K562 (cell line): ENCODE measurements around the gene RIOX2. TPM values are rescaled to one million over a fixed set of nuclear protein-coding genes. Genes with fewer than 3 reads are reported as not detected.

Experiments used
- ATAC-seq: fragments of 200-7000 bp; cut with Tn5 transposase; 3 replicates; pipeline ENCODE4 v1.9.1; 2020; ENCODE audit warnings: moderate library complexity
- BruUV-seq: library from RNA; stranded (reverse); fragments of 400-500 nt; replicated peaks from 2 replicates; lab custom pipeline; 2021; lab: Mats Ljungman, UMichigan
- CTCF ChIA-PET: fragments of 300-600 bp; formaldehyde crosslinking; extraction: SDS; loops from one replicate; lab custom pipeline; 2021; ENCODE audit warnings: low intra/inter-chr PET ratio; lab: Yijun Ruan, JAX
- POLR2A ChIA-PET: fragments of 300-600, 350-650 bp; sonication (Branson Sonifier 250); formaldehyde crosslinking; extraction: SDS; loops from one replicate; lab custom pipeline; 2021; ENCODE audit warnings: antibody characterized with exemption, inconsistent platforms; lab: Yijun Ruan, JAX
- DNase-seq, 4 experiments: peaks; one replicate each; pipeline versions ENCODE4 v3.0.0 to v3.0.0-alpha.2; 2011 to 2018; ENCODE audit warnings: low spot score in 3 of 4, mixed read lengths in 3 of 4; ENCODE audit errors: extremely low read depth in 1 of 4
- FAIRE-seq: peaks from 2 replicates; lab custom pipeline; 2011; peaks lifted over from hg19 to GRCh38; lab: Jason Lieb, UNC
- H2AFZ ChIP-seq: 2 replicates; pipeline ENCODE4 v1.6.0; 2011; ENCODE audit warnings: low read depth, low read length, control low read depth, inconsistent platforms
- H3K27ac ChIP-seq: fragments of 200-600 bp; 3 replicates; pipeline ENCODE4 v1.8.0; 2011; ENCODE audit warnings: low read depth, mild to moderate bottlenecking, control low read depth, inconsistent platforms, low read length, moderate library complexity, mixed read lengths; ENCODE audit errors: extremely low read depth
- H3K27me3 ChIP-seq, 2 experiments: fragments of 300-600 bp in 1 of 2; 2 replicates in 1 of 2; 3 replicates in 1 of 2; pipeline versions ENCODE4 v1.6.0 to v1.8.0; 2011; ENCODE audit warnings: inconsistent platforms in 2 of 2, low read length in 2 of 2, mild to moderate bottlenecking in 1 of 2, mixed read lengths in 1 of 2, moderate library complexity in 1 of 2; ENCODE audit not compliant: control insufficient read depth in 2 of 2, insufficient read depth in 2 of 2
- H3K36me3 ChIP-seq: fragments of 300-600 bp; 3 replicates; pipeline ENCODE4 v1.8.0; 2011; ENCODE audit warnings: mild to moderate bottlenecking, low read length, inconsistent platforms; ENCODE audit not compliant: control insufficient read depth, insufficient read depth
- H3K4me1 ChIP-seq, 2 experiments: fragments of 200-600 bp in 1 of 2; replicated peaks in 1 of 2; 2 replicates in 1 of 2; 3 replicates in 1 of 2; pipeline versions ENCODE4 v1.5.1 to v1.8.0; 2011; ENCODE audit warnings: inconsistent platforms in 2 of 2, low read length in 2 of 2, mild to moderate bottlenecking in 1 of 2, mixed read lengths in 1 of 2, moderate library complexity in 1 of 2; ENCODE audit not compliant: control insufficient read depth in 2 of 2, insufficient read depth in 2 of 2
- H3K4me2 ChIP-seq: 2 replicates; pipeline ENCODE4 v1.6.1; 2011; ENCODE audit warnings: low read length, control low read depth, inconsistent platforms, mixed read lengths; ENCODE audit not compliant: insufficient read depth
- H3K4me3 ChIP-seq: fragments of 200-600 bp; sonication (generic), shearing (Covaris generic); 2 replicates; pipeline ENCODE4 v1.5.1; 2016; ENCODE audit warnings: control low read depth, inconsistent platforms
- H3K79me2 ChIP-seq: fragments of 200-600 bp; 3 replicates; pipeline ENCODE4 v1.8.0; 2011; ENCODE audit warnings: low read length, inconsistent platforms; ENCODE audit not compliant: control insufficient read depth, insufficient read depth
- H3K9ac ChIP-seq, 2 experiments: 2 replicates each; pipeline versions ENCODE4 v1.6.0 to v1.6.1; 2011; ENCODE audit warnings: low read depth in 2 of 2, low read length in 2 of 2, control low read depth in 1 of 2, inconsistent platforms in 1 of 2, mild to moderate bottlenecking in 1 of 2, mixed read lengths in 1 of 2; ENCODE audit not compliant: insufficient read depth in 1 of 2
- H3K9me1 ChIP-seq: one replicate; pipeline ENCODE4 v1.6.0; 2011; ENCODE audit warnings: inconsistent platforms, mild to moderate bottlenecking, low read length, moderate library complexity; ENCODE audit not compliant: control insufficient read depth, insufficient read depth
- H3K9me3 ChIP-seq: replicated peaks from 2 replicates; pipeline ENCODE4 v1.5.1; 2011; ENCODE audit warnings: low read depth, low read length, inconsistent platforms; ENCODE audit not compliant: control insufficient read depth, insufficient read depth
- H4K20me1 ChIP-seq: replicated peaks from 2 replicates; pipeline ENCODE4 v1.6.1; 2011; ENCODE audit warnings: low read length, inconsistent platforms, mixed read lengths; ENCODE audit not compliant: control insufficient read depth, insufficient read depth
- ETV5 ChIP-seq: sonication (generic); formaldehyde crosslinking; IDR thresholded peaks from 2 replicates; pipeline ENCODE4 v1.4.0; 2020; ENCODE audit warnings: low read depth, mild to moderate bottlenecking, missing genetic modification reagents
- FOXK1 ChIP-seq: sonication (generic); formaldehyde crosslinking; IDR thresholded peaks from 2 replicates; pipeline ENCODE4 v1.8.0; 2022; ENCODE audit warnings: missing genetic modification reagents, mild to moderate bottlenecking, borderline replicate concordance
- FOXP1 ChIP-seq: sonication (generic); formaldehyde crosslinking; IDR thresholded peaks from 2 replicates; pipeline ENCODE4 v1.8.0; 2022; ENCODE audit warnings: mild to moderate bottlenecking, missing genetic modification reagents
- GTF2A2 ChIP-seq: IDR thresholded peaks from 2 replicates; pipeline ENCODE4 v1.6.1; 2016; ENCODE audit warnings: mild to moderate bottlenecking, missing genetic modification characterization, missing compliant biosample characterization
- NCOR1 ChIP-seq: fragments of 450-650 bp; IDR thresholded peaks from 2 replicates; pipeline ENCODE4 v1.6.1; 2016; ENCODE audit warnings: mild to moderate bottlenecking, moderate library complexity
- SAFB ChIP-seq: fragments of 200-400 bp; formaldehyde crosslinking; IDR thresholded peaks from 2 replicates; pipeline ENCODE4 v1.6.1; 2017; ENCODE audit warnings: low read depth, low read length, borderline replicate concordance
- TEAD4 ChIP-seq, 2 experiments: sonication (generic) in 1 of 2; formaldehyde crosslinking in 1 of 2; IDR thresholded peaks; 2 replicates each; pipeline versions ENCODE4 v1.6.1 to v1.8.0; 2012 to 2022; ENCODE audit warnings: borderline replicate concordance in 1 of 2, inconsistent platforms in 1 of 2, low read length in 1 of 2, mild to moderate bottlenecking in 1 of 2, missing genetic modification reagents in 1 of 2
- ZBED1 ChIP-seq: IDR thresholded peaks from 2 replicates; pipeline ENCODE4 v1.6.1; 2014
- ZNF232 ChIP-seq: sonication (generic); formaldehyde crosslinking; IDR thresholded peaks from 2 replicates; pipeline ENCODE4 v1.8.0; 2022; ENCODE audit warnings: mild to moderate bottlenecking, missing genetic modification reagents
- ZNF589 ChIP-seq: fragments of 200-800 bp; sonication (Bioruptor generic); IDR thresholded peaks from 2 replicates; pipeline ENCODE4 v1.6.1; 2016; ENCODE audit warnings: low read depth, missing genetic modification characterization, missing compliant biosample characterization
- ZNF766 ChIP-seq: fragments of 200-800 bp; sonication (Bioruptor generic); conservative IDR thresholded peaks from 2 replicates; pipeline ENCODE4 v1.6.1; 2016; ENCODE audit warnings: missing genetic modification characterization, missing compliant biosample characterization
- WGBS: fragments of 100-300 bp; shearing (Covaris generic); methylation state at CpG from one replicate; pipeline ENCODE4 v1.1.6; 2016; ENCODE audit warnings: low coverage, mixed read lengths; ENCODE audit not compliant: insufficient coverage; ENCODE audit errors: missing lambda C conversion rate; 5-methylcytosine and 5-hydroxymethylcytosine counted together
- in situ Hi-C: fragments of 300-500 bp; cut with MboI; formaldehyde crosslinking; loops from 4 replicates; pipeline ENCODE4 v1.15.0; 2018; ENCODE audit warnings: inconsistent platforms, mixed read lengths
- intact Hi-C: fragments of 100-400 bp; cut with micrococcal nuclease; formaldehyde crosslinking; loops from 2 replicates; pipeline ENCODE4 v1.14.2; 2022
- polyA plus RNA-seq, 8 experiments: library from polyadenylated mRNA; depleted of rRNA in 4 of 8; stranded (reverse) in 5 of 8; unstranded in 3 of 8; fragments of >200 nt; fragmentation: Nextera tagmentation in 2 of 8; fragmentation: Illumina TruSeq in 1 of 8; extraction: Ambion mirVana in 2 of 8; extraction: Trizol in 1 of 8; gene quantifications; 2 replicates each; pipeline versions ENCODE4 v1.2.1 to v1.2.3, GENCODE V29; 2011 to 2014; ENCODE audit warnings: inconsistent platforms in 1 of 8, missing spikeins in 1 of 8
- total RNA-seq, 7 experiments: library from RNA; depleted of rRNA in 6 of 7; stranded (reverse); fragments of >200 nt in 6 of 7; fragmentation: Illumina TruSeq in 2 of 7; extraction: Trizol in 2 of 7; gene quantifications; 2 replicates each; pipeline versions ENCODE4 v1.2.1 to v1.2.3, GENCODE V29; 2011 to 2021; ENCODE audit warnings: low replicate concordance in 1 of 7
- TF ChIP-seq, protein P1 (sequence below): sonication (generic); formaldehyde crosslinking; IDR thresholded peaks from 2 replicates; pipeline ENCODE4 v1.8.0; 2022; ENCODE audit warnings: mild to moderate bottlenecking, missing genetic modification reagents

RIOX2 gene
- total and polyA plus RNA-seq, 9 of the 15 experiments (the other 6 are each of a cell fraction or from before 2014, with no cell fraction given) = 22.2 to 56.0 (median 32.6) TPM

- Histone ChIP-seq H3K4me3 (no peak overlapping the region), H3K27me3 (no peaks in the 10 kb centered on the region), H3K4me2 (no peak overlapping the region), H3K4me1 (no peaks in the 10 kb centered on the region; a peak in 2 of 5 replicates), H3K9me1 (peaks cover 3% of the 10 kb centered on the region), H3K9ac (no peak overlapping the region), H3K9me3 (no peaks in the 10 kb centered on the region), H3K27ac (no peak overlapping the region), H4K20me1 (no peaks in the 10 kb centered on the region), H2AFZ (no peak overlapping the region), H3K36me3 (peaks cover 45% of the 10 kb centered on the region; the same call in 2 of the 3 replicates), H3K79me2 (peaks cover 13% of the 10 kb centered on the region)
- CTCF ChIA-PET = no interaction called here
- 95% methylated on average over 2 of the region's 5 CpGs for WGBS
- intact Hi-C loops = no loop called here
- ATAC-seq = no peak
- in situ Hi-C loops = no loop called here
- FAIRE-seq = no peak
- BruUV-seq = no TSS peak
- TF ChIP-seq ETV5 (CRISPR knock-in tag) = no peak
- no peak for DNase-seq
- POLR2A ChIA-PET = interaction anchor here (1.2 kb wide), 1 partner anchor 9 kb away, joined by 3 read pairs; no protein-coding TSS in a partner anchor
Measured at GRCh38 chr3:97959872-97960271, 12.4 kb downstream of the RIOX2 start.

- no peaks in the 10 kb centered on the region; a peak in 2 of 5 replicates for H3K4me1 ChIP-seq
- H2AFZ ChIP-seq = no peak overlapping the region
- no peak for ATAC-seq
- H3K27ac ChIP-seq = no peak overlapping the region
- BruUV-seq = no TSS peak
- no peaks in the 10 kb centered on the region for H3K9me3 ChIP-seq
- H3K27me3 ChIP-seq = no peaks in the 10 kb centered on the region
- TF ChIP-seq ZBED1 (no peak), SAFB (no peak), ZNF589 (CRISPR knock-in tag) (no peak), NCOR1 (no peak), ZNF766 (CRISPR knock-in tag) (no peak), ZNF232 (no peak), GTF2A2 (no peak), FOXP1 (CRISPR knock-in tag) (no peak), TEAD4 (IDR thresholded peaks at IDR 0.05; ENCODE audit: low read length) (no peak), TEAD4 (CRISPR knock-in tag; IDR thresholded peaks at IDR 0.05; ENCODE audit: borderline replicate concordance) (no peak), FOXK1 (CRISPR knock-in tag) (no peak)
- TF ChIP-seq, protein P1, sequence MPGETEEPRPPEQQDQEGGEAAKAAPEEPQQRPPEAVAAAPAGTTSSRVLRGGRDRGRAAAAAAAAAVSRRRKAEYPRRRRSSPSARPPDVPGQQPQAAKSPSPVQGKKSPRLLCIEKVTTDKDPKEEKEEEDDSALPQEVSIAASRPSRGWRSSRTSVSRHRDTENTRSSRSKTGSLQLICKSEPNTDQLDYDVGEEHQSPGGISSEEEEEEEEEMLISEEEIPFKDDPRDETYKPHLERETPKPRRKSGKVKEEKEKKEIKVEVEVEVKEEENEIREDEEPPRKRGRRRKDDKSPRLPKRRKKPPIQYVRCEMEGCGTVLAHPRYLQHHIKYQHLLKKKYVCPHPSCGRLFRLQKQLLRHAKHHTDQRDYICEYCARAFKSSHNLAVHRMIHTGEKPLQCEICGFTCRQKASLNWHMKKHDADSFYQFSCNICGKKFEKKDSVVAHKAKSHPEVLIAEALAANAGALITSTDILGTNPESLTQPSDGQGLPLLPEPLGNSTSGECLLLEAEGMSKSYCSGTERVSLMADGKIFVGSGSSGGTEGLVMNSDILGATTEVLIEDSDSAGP = no peak
- ChIA-PET POLR2A (interaction anchor here (1.2 kb wide), 1 partner anchor 10 kb away, joined by 3 read pairs; no protein-coding TSS in a partner anchor), CTCF (no interaction called here)
- intact Hi-C loops (no loop called here), in situ Hi-C loops (no loop called here)
- no peak overlapping the region for H3K9ac ChIP-seq
- WGBS = 86% methylated on average over 7 of the region's 9 CpGs
- no peak for DNase-seq
- H3K4me3 ChIP-seq = no peak overlapping the region
- H3K9me1 ChIP-seq = peaks cover 3% of the 10 kb centered on the region
- no peak for FAIRE-seq
- peaks cover 9% of the 10 kb centered on the region for H3K79me2 ChIP-seq
- no peaks in the 10 kb centered on the region for H4K20me1 ChIP-seq
- no peak overlapping the region for H3K4me2 ChIP-seq
- peaks cover 51% of the 10 kb centered on the region; the same call in 2 of the 3 replicates for H3K36me3 ChIP-seq
Measured at GRCh38 chr3:97958796-97959195, 13.4 kb downstream of the RIOX2 start.
